HepG2 (cell line): ENCODE data around the gene PLIN5. TPM values are rescaled to one million over a fixed set of nuclear protein-coding genes. Genes with fewer than 3 reads are reported as not detected.

ENCODE experiments used
- ATAC-seq: fragments of 200-7000 bp; cut with Tn5 transposase; 3 replicates; pipeline ENCODE4 v1.9.1; 2020; ENCODE audit warnings: mild to moderate bottlenecking, moderate library complexity
- BruUV-seq: library from RNA; stranded (reverse); fragments of 400-500 nt; replicated peaks from 2 replicates; lab custom pipeline; 2021; lab: Mats Ljungman, UMichigan
- CTCF ChIA-PET: fragments of 300-600 bp; formaldehyde crosslinking; extraction: SDS; loops from one replicate; lab custom pipeline; 2021; ENCODE audit warnings: low total read pairs, inconsistent platforms, low intra/inter-chr PET ratio; lab: Yijun Ruan, JAX
- POLR2A ChIA-PET: fragments of 350-600 bp; sonication (Branson Sonifier 250); formaldehyde crosslinking; loops from one replicate; lab custom pipeline; 2020; ENCODE audit warnings: antibody characterized with exemption, inconsistent platforms; lab: Yijun Ruan, JAX
- DNase-seq: peaks from one replicate; pipeline ENCODE4 v3.0.0-alpha.2; 2015; ENCODE audit warnings: low spot score
- FAIRE-seq: peaks from 3 replicates; lab custom pipeline; 2011; peaks lifted over from hg19 to GRCh38; lab: Jason Lieb, UNC
- H2AFZ ChIP-seq: one replicate; pipeline ENCODE4 v1.6.1; 2011; ENCODE audit warnings: low read length, inconsistent platforms
- H3K27ac ChIP-seq: fragments of 300-600 bp; 3 replicates; pipeline ENCODE4 v1.8.0; 2011; ENCODE audit warnings: mixed run types, mild to moderate bottlenecking, mixed read lengths, low read length, inconsistent platforms; ENCODE audit not compliant: insufficient read depth; ENCODE audit errors: extremely low read length
- H3K27me3 ChIP-seq, 2 experiments: fragments of 200-600 bp in 1 of 2; 2 replicates in 1 of 2; 3 replicates in 1 of 2; pipeline versions ENCODE4 v1.6.0 to v1.8.0; 2011; ENCODE audit warnings: low read length in 2 of 2, mild to moderate bottlenecking in 2 of 2, moderate library complexity in 2 of 2, inconsistent platforms in 1 of 2; ENCODE audit not compliant: insufficient read depth in 2 of 2, control insufficient read depth in 1 of 2
- H3K36me3 ChIP-seq, 2 experiments: fragments of 200-600 bp in 1 of 2; replicated peaks in 1 of 2; 2 replicates in 1 of 2; 3 replicates in 1 of 2; pipeline versions ENCODE4 v1.5.1 to v1.8.0; 2011; ENCODE audit warnings: low read length in 2 of 2, inconsistent platforms in 1 of 2; ENCODE audit not compliant: insufficient read depth in 2 of 2, control insufficient read depth in 1 of 2
- H3K4me1 ChIP-seq: 2 replicates; pipeline ENCODE4 v1.5.1; 2012; ENCODE audit warnings: low read length, inconsistent platforms; ENCODE audit not compliant: insufficient read depth
- H3K4me2 ChIP-seq: 2 replicates; pipeline ENCODE4 v1.6.0; 2011; ENCODE audit warnings: low read depth, low read length, inconsistent platforms
- H3K4me3 ChIP-seq, 3 experiments: fragments of 200-600 bp in 1 of 3; sonication (generic), shearing (Covaris generic) in 1 of 3; replicated peaks in 1 of 3; 2 replicates each; pipeline ENCODE4 v1.5.1; 2011 to 2016; ENCODE audit warnings: low read length in 3 of 3, inconsistent platforms in 2 of 3, low read depth in 2 of 3, mild to moderate bottlenecking in 2 of 3, control low read depth in 1 of 3, mixed read lengths in 1 of 3; ENCODE audit not compliant: insufficient read depth in 1 of 3
- H3K79me2 ChIP-seq: one replicate; pipeline ENCODE4 v1.6.1; 2011; ENCODE audit warnings: low read length, inconsistent platforms; ENCODE audit not compliant: insufficient read depth
- H3K9ac ChIP-seq: 2 replicates; pipeline ENCODE4 v1.6.0; 2011; ENCODE audit warnings: mild to moderate bottlenecking, low read depth, low read length, inconsistent platforms; ENCODE audit not compliant: insufficient read depth
- H3K9me3 ChIP-seq: 2 replicates; pipeline ENCODE4 v1.5.1; 2012; ENCODE audit warnings: mild to moderate bottlenecking, low read length
- H4K20me1 ChIP-seq: 2 replicates; pipeline ENCODE4 v1.6.0; 2011; ENCODE audit warnings: inconsistent platforms, mild to moderate bottlenecking, low read length, moderate library complexity; ENCODE audit not compliant: insufficient read depth
- ADNP ChIP-seq: sonication (generic); formaldehyde crosslinking; IDR thresholded peaks from 2 replicates; pipeline ENCODE4 v1.4.0; 2020; ENCODE audit warnings: missing genetic modification reagents
- MED8 ChIP-seq: sonication (generic); formaldehyde crosslinking; IDR thresholded peaks from 2 replicates; pipeline ENCODE4 v1.8.1; 2023; ENCODE audit warnings: mild to moderate bottlenecking, missing genetic modification reagents; ENCODE audit not compliant: insufficient replicate concordance
- MEIS1 ChIP-seq: sonication (generic); formaldehyde crosslinking; IDR thresholded peaks from 2 replicates; pipeline ENCODE4 v1.9.0; 2021; ENCODE audit warnings: mild to moderate bottlenecking, missing genetic modification reagents, moderate library complexity, borderline replicate concordance
- MZF1 ChIP-seq: sonication (generic); formaldehyde crosslinking; IDR thresholded peaks from 2 replicates; pipeline ENCODE4 v1.8.1; 2023; ENCODE audit warnings: mild to moderate bottlenecking, missing genetic modification reagents, borderline replicate concordance
- NBN ChIP-seq: fragments of 450-650 bp; conservative IDR thresholded peaks from 2 replicates; pipeline ENCODE4 v1.6.1; 2017
- POGZ ChIP-seq: sonication (generic); formaldehyde crosslinking; IDR thresholded peaks from 2 replicates; pipeline ENCODE4 v1.4.0; 2020; ENCODE audit warnings: mild to moderate bottlenecking, missing genetic modification reagents
- STAG1 ChIP-seq: sonication (generic); formaldehyde crosslinking; IDR thresholded peaks from 2 replicates; pipeline ENCODE4 v1.4.0; 2020; ENCODE audit warnings: missing genetic modification reagents
- ZKSCAN1 ChIP-seq: fragments of 150-350 bp; IDR thresholded peaks from 2 replicates; pipeline ENCODE4 v1.6.1; 2014; ENCODE audit warnings: low read length
- ZMYM3 ChIP-seq: sonication (generic); formaldehyde crosslinking; IDR thresholded peaks from 2 replicates; pipeline ENCODE4 v1.5.1; 2020; ENCODE audit warnings: mild to moderate bottlenecking, missing genetic modification reagents
- ZNF30 ChIP-seq: sonication (generic); formaldehyde crosslinking; IDR thresholded peaks from 2 replicates; pipeline ENCODE4 v1.5.0; 2020; ENCODE audit warnings: mild to moderate bottlenecking, missing genetic modification reagents
- WGBS: methylation state at CpG from one replicate; pipeline ENCODE4 v1.1.6; 2017; ENCODE audit warnings: low lambda C conversion rate; 5-methylcytosine and 5-hydroxymethylcytosine counted together
- in situ Hi-C: cut with HindIII; loops from 2 replicates; pipeline ENCODE4 v1.10.0; 2017; ENCODE audit warnings: low pct_unique_long_range_greater_than_20kb; ENCODE audit not compliant: extremely low pct_ligation_motif_present
- intact Hi-C: fragments of 100-400 bp; cut with micrococcal nuclease; formaldehyde crosslinking; loops from one replicate; pipeline ENCODE4 v1.10.0; 2022; ENCODE audit not compliant: unreplicated experiment
- polyA plus RNA-seq, 8 experiments: library from polyadenylated mRNA; depleted of rRNA in 3 of 8; stranded (reverse) in 7 of 8; unstranded in 1 of 8; fragments of >200 nt; fragmentation: Illumina TruSeq in 4 of 8; extraction: Trizol in 4 of 8; gene quantifications; 2 replicates each; pipeline versions ENCODE4 v1.2.1 to v1.2.3, GENCODE V29; 2011 to 2016; ENCODE audit warnings: low read depth in 4 of 8, missing spikeins in 1 of 8, mixed read lengths in 1 of 8; ENCODE audit not compliant: insufficient read depth in 1 of 8
- total RNA-seq, 5 experiments: library from RNA; depleted of rRNA; stranded (reverse); fragments of >200 nt; fragmentation: Illumina TruSeq; extraction: Trizol; gene quantifications; 2 replicates each; pipeline ENCODE4 v1.2.3, GENCODE V29; 2016; ENCODE audit warnings: low read depth in 1 of 5
- TF ChIP-seq, protein P1 (sequence below): sonication (generic); formaldehyde crosslinking; IDR thresholded peaks from 2 replicates; pipeline ENCODE4 v1.4.0; 2020; ENCODE audit warnings: missing genetic modification reagents
- TF ChIP-seq, protein P2 (sequence below): conservative IDR thresholded peaks from 2 replicates; pipeline ENCODE4 v1.6.1; 2018; ENCODE audit warnings: missing genetic modification reagents
- TF ChIP-seq, protein P3 (sequence below): sonication (generic); formaldehyde crosslinking; IDR thresholded peaks from 2 replicates; pipeline ENCODE4 v1.8.0; 2023; ENCODE audit warnings: mild to moderate bottlenecking, missing genetic modification reagents
- TF ChIP-seq, protein P4 (sequence below): sonication (generic); formaldehyde crosslinking; IDR thresholded peaks from 2 replicates; pipeline ENCODE4 v1.9.0; 2022; ENCODE audit warnings: low read depth, missing genetic modification reagents
- TF ChIP-seq, protein P5 (sequence below): sonication (generic); formaldehyde crosslinking; IDR thresholded peaks from 2 replicates; pipeline ENCODE4 v1.5.0; 2020; ENCODE audit warnings: mild to moderate bottlenecking, low read depth, missing genetic modification reagents, borderline replicate concordance

The PLIN5 gene
- total and polyA plus RNA-seq, 2 of the 13 experiments (the other 11 are each of a cell fraction or from before 2014, with no cell fraction given): 1.8 to 4.8 TPM

DNA sequence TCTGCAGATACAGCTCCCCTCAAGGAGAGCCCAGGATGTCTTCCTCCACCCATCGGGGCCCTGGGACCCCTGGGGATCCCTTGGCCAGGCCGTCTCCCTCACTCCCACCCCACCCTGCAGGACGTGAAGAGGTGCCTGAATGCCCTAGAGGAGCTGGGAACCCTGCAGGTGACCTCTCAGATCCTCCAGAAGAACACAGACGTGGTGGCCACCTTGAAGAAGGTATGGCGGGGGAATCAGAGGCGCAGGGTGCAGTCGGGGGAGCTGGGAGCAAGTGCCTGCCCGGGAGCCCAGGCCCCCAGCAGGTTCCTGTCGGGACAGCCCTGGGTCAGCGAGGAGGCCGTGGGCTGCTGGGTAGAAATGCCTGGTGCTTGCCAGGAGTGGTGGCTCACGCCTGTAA, 36.3 kb downstream of the PLIN5 start:
- H3K4me3 ChIP-seq: no peak overlapping the region
- peaks cover 17 to 51% of the 10 kb centered on the region in 2 experiments; a peak in 4 of 5 replicates for H3K36me3 ChIP-seq
- DNase-seq (no peak), FAIRE-seq (no peak), ATAC-seq (no peak)
- TF ChIP-seq, protein P1, sequence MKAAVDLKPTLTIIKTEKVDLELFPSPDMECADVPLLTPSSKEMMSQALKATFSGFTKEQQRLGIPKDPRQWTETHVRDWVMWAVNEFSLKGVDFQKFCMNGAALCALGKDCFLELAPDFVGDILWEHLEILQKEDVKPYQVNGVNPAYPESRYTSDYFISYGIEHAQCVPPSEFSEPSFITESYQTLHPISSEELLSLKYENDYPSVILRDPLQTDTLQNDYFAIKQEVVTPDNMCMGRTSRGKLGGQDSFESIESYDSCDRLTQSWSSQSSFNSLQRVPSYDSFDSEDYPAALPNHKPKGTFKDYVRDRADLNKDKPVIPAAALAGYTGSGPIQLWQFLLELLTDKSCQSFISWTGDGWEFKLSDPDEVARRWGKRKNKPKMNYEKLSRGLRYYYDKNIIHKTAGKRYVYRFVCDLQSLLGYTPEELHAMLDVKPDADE (CRISPR knock-in tag): no peak
- TF ChIP-seq MEIS1 (no peak), ZKSCAN1 (no peak), POGZ (CRISPR knock-in tag) (no peak), ADNP (CRISPR knock-in tag) (no peak), STAG1 (no peak), MED8 (CRISPR knock-in tag) (no peak), NBN (no peak), ZNF30 (no peak), ZMYM3 (CRISPR knock-in tag) (no peak), MZF1 (CRISPR knock-in tag) (no peak)
- TF ChIP-seq, protein P2, sequence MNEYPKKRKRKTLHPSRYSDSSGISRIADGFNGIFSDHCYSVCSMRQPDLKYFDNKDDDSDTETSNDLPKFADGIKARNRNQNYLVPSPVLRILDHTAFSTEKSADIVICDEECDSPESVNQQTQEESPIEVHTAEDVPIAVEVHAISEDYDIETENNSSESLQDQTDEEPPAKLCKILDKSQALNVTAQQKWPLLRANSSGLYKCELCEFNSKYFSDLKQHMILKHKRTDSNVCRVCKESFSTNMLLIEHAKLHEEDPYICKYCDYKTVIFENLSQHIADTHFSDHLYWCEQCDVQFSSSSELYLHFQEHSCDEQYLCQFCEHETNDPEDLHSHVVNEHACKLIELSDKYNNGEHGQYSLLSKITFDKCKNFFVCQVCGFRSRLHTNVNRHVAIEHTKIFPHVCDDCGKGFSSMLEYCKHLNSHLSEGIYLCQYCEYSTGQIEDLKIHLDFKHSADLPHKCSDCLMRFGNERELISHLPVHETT (CRISPR knock-in tag): no peak
- TF ChIP-seq, protein P3, sequence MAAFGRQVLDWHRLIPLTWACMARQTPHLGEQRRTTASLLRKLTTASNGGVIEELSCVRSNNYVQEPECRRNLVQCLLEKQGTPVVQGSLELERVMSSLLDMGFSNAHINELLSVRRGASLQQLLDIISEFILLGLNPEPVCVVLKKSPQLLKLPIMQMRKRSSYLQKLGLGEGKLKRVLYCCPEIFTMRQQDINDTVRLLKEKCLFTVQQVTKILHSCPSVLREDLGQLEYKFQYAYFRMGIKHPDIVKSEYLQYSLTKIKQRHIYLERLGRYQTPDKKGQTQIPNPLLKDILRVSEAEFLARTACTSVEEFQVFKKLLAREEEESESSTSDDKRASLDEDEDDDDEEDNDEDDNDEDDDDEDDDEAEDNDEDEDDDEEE (CRISPR knock-in tag): no peak
- TF ChIP-seq, protein P4, sequence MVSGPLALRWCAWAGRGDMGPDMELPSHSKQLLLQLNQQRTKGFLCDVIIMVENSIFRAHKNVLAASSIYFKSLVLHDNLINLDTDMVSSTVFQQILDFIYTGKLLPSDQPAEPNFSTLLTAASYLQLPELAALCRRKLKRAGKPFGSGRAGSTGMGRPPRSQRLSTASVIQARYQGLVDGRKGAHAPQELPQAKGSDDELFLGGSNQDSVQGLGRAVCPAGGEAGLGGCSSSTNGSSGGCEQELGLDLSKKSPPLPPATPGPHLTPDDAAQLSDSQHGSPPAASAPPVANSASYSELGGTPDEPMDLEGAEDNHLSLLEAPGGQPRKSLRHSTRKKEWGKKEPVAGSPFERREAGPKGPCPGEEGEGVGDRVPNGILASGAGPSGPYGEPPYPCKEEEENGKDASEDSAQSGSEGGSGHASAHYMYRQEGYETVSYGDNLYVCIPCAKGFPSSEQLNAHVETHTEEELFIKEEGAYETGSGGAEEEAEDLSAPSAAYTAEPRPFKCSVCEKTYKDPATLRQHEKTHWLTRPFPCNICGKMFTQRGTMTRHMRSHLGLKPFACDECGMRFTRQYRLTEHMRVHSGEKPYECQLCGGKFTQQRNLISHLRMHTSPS (CRISPR knock-in tag): no peak
- TF ChIP-seq, protein P5, sequence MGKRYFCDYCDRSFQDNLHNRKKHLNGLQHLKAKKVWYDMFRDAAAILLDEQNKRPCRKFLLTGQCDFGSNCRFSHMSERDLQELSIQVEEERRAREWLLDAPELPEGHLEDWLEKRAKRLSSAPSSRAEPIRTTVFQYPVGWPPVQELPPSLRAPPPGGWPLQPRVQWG (CRISPR knock-in tag): no peak
- no peak overlapping the region for H3K4me2 ChIP-seq
- no peaks in the 10 kb centered on the region for H4K20me1 ChIP-seq
- CTCF ChIA-PET: no interaction called here
- no peaks in the 10 kb centered on the region for H3K4me1 ChIP-seq
- H3K27me3 ChIP-seq: no peaks in the 10 kb centered on the region
- in situ Hi-C loops (no loop called here), intact Hi-C loops (no loop called here)
- no TSS peak for BruUV-seq
- H3K9me3 ChIP-seq: no peaks in the 10 kb centered on the region
- no peak overlapping the region for H3K9ac ChIP-seq
- no peak overlapping the region for H2AFZ ChIP-seq
- H3K79me2 ChIP-seq: no peaks in the 10 kb centered on the region
- H3K27ac ChIP-seq: no peak overlapping the region
- POLR2A ChIA-PET: interaction anchor here (1.4 kb wide), 1 partner anchor 20 kb away, joined by 3 read pairs; the partner anchor contains the start of gene PLIN4
- WGBS: 89% methylated on average over 12 of the region's 12 CpGs
